Naive B cell (primary cell): ENCODE results near the gene SLC25A26. TPM values are rescaled to one million over a fixed set of nuclear protein-coding genes. Genes with fewer than 3 reads are reported as not detected.

Experiments used
- ATAC-seq, 2 donors: fragments of 150-1000 bp; cut with Tn5 transposase; 2 replicates each; pipeline ENCODE4 v1.10.0; 2021; ENCODE audit warnings: low read depth in 2 of 2, mild to moderate bottlenecking in 2 of 2, moderate library complexity in 2 of 2
- DNase-seq: peaks from one replicate; pipeline ENCODE4 v3.0.0; 2022
- H3K27ac Mint-ChIP-seq, 6 donors: one replicate each; pipeline ENCODE4 v1.8.0; 2020 to 2022; ENCODE audit warnings: mild to moderate bottlenecking in 6 of 6, mixed read lengths in 6 of 6, moderate library complexity in 5 of 6, inconsistent platforms in 2 of 6
- H3K27me3 Mint-ChIP-seq, 3 donors: one replicate each; pipeline ENCODE4 v1.8.0; 2021 to 2022; ENCODE audit warnings: mixed read lengths in 3 of 3, mild to moderate bottlenecking in 1 of 3
- H3K36me3 Mint-ChIP-seq, 2 donors: one replicate each; pipeline ENCODE4 v1.8.0; 2020 to 2022; ENCODE audit warnings: mixed read lengths in 2 of 2, inconsistent platforms in 1 of 2, mild to moderate bottlenecking in 1 of 2
- H3K4me1 Mint-ChIP-seq, 3 donors: one replicate each; pipeline ENCODE4 v1.8.0; 2020 to 2022; ENCODE audit warnings: mixed read lengths in 3 of 3, inconsistent platforms in 1 of 3, mild to moderate bottlenecking in 1 of 3, moderate library complexity in 1 of 3
- H3K4me3 Mint-ChIP-seq, 8 donors: one replicate each; pipeline ENCODE4 v1.8.0; 2020 to 2022; ENCODE audit warnings: mild to moderate bottlenecking in 8 of 8, mixed read lengths in 8 of 8, moderate library complexity in 8 of 8, inconsistent platforms in 2 of 8
- H3K9me3 Mint-ChIP-seq, 7 donors: one replicate each; pipeline ENCODE4 v1.8.0; 2020 to 2022; ENCODE audit warnings: mixed read lengths in 7 of 7, mild to moderate bottlenecking in 5 of 7, inconsistent platforms in 2 of 7, moderate library complexity in 1 of 7
- polyA plus RNA-seq, 6 donors: library from polyadenylated mRNA; unstranded; fragments of 300-500 nt; fragmentation: Illumina TruSeq; gene quantifications; one replicate each; pipeline ENCODE4 v1.2.3, GENCODE V29; 2021; ENCODE audit warnings: low read depth in 6 of 6

SLC25A26 gene
- polyA plus RNA-seq, 6 donors from 2014 or later = 25.9 to 80.1 (median 35.3) TPM

DNA sequence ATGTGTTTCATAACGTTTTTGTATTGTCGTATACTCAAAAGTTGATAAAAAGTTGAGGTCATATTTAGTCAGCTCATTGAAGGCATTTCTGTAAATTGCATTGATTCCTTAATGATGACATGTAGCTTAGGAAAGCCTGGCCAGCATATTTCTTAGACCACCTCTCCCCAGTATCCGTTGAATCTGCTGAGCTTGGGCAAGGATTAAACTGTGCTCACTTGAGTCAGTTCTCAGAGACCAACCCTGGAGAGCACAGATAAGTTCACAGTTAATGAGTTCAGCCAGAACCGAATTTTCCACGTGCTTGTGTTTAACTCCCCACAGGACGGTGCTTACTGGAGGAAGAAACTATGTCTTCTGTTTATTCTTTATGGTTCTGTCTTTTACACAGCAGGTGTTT, 132.7 kb downstream of the SLC25A26 start:
- ATAC-seq = no peak
- Mint-ChIP-seq H3K9me3 (peaks cover 0 to under 1% (median 0%) of the 10 kb centered on the region in 7 donors), H3K36me3 (peaks cover 11 to 12% of the 10 kb centered on the region in 2 donors), H3K27me3 (no peaks in the 10 kb centered on the region), H3K4me1 (no peaks in the 10 kb centered on the region), H3K27ac (no peak overlapping the region), H3K4me3 (no peak overlapping the region)
- no peak for DNase-seq

DNA sequence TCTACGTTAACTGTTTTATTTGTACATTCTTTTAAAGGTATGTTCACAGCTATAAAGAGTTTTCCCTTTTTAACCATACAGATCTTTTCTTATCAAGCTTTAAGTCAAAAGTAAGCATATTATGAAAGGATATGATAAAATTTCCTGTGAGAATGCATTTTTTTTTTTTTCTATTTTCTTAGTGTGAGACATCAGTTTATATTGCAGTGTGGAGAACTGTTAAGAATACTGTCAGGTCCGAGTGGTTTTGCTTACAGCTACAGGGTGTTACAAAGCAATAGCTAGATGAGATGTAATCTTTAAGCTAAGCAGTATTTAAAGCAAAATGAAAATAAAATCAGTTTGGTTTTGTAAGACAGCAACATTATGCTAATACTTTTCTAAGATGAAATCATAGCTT, 133.2 kb downstream of the SLC25A26 start:
- peaks cover 11 to 12% of the 10 kb centered on the region in 2 donors for H3K36me3 Mint-ChIP-seq
- no peak overlapping the region for H3K27ac Mint-ChIP-seq
- H3K4me3 Mint-ChIP-seq = no peak overlapping the region
- ATAC-seq (no peak), DNase-seq (no peak)
- peaks cover 0 to 1% (median 0%) of the 10 kb centered on the region in 7 donors for H3K9me3 Mint-ChIP-seq
- no peaks in the 10 kb centered on the region for H3K27me3 Mint-ChIP-seq
- peaks cover 0 to 1% (median 0%) of the 10 kb centered on the region in 3 donors for H3K4me1 Mint-ChIP-seq

DNA sequence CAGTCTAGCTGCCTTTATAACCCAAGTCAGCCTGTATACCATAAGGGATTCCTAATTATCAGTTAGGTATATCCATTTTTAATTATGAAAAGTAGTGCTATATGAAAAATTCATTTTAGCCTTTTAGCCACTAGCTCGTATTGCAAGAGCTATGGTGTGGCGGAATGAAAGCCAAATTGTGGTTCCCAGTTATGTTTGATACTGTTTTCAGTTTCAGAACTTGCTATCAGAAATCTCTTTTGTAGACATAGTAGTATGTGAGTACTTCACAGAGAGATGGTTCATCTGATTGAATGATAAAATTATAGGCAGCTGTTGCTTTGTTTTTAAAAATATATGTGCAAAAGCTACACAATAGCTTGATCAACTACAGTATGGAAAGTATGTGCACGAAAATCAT, 134.6 kb downstream of the SLC25A26 start:
- Mint-ChIP-seq H3K9me3 (peaks cover 0 to 1% (median 0%) of the 10 kb centered on the region in 7 donors), H3K4me1 (peaks cover 0 to 5% (median 0%) of the 10 kb centered on the region in 3 donors), H3K27me3 (no peaks in the 10 kb centered on the region), H3K27ac (no peak overlapping the region), H3K4me3 (no peak overlapping the region), H3K36me3 (peaks cover 6 to 7% of the 10 kb centered on the region in 2 donors)
- ATAC-seq (no peak), DNase-seq (no peak)

DNA sequence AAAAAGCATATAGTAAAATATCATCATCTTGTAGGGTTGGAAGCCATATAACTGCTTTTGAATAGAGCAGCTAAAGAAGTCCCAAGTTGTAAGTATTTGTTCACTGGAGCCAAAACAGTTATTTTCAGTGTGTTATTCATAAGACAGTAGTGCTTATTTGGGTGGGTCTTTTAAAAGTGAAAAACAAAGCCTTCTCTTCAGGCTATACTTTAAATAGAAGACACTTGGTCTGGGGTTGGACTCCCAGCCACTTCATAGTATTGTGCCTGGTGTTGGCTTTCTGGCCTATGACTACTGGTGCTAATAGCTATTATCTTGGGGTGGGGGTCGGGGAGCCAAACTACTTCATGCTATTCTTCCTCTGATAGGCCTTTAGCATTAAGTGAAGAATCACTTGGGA, 135.2 kb downstream of the SLC25A26 start:
- Mint-ChIP-seq H3K4me1 (peaks cover 0 to 7% (median 0%) of the 10 kb centered on the region in 3 donors), H3K27me3 (no peaks in the 10 kb centered on the region), H3K27ac (peak overlapping the region in 1 of 6 donors; percentile 12), H3K4me3 (no peak overlapping the region), H3K9me3 (peaks cover 0 to 1% (median 0%) of the 10 kb centered on the region in 7 donors), H3K36me3 (peaks cover 2 to 7% of the 10 kb centered on the region in 2 donors)
- ATAC-seq (no peak), DNase-seq (no peak)

DNA sequence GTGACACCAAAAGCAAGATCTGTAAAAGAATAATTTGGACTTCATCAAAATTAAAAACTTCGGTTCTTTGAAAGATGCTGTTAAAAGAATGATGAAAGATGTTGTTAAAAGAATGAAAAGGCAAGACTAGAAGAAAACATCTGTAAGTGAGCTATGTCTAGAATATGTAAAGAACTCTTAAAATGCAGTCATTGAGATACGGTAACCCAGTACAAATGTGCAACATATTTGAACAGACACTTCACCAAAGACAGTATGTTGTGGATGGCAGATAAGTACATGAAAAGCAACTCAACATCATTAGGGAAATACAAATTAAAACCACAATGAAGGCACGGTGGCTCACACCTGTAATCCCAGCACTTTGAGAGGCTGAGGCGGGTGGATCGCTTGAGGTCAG, 140.6 kb downstream of the SLC25A26 start:
- Mint-ChIP-seq H3K4me3 (peak overlapping the region in 1 of 8 donors; percentile 2), H3K9me3 (peaks cover 0 to 1% (median 0%) of the 10 kb centered on the region in 7 donors), H3K27ac (peak overlapping the region in 1 of 6 donors; percentile 79), H3K27me3 (no peaks in the 10 kb centered on the region), H3K4me1 (peaks cover 0 to 9% (median 6%) of the 10 kb centered on the region in 3 donors), H3K36me3 (peaks cover 10 to 13% of the 10 kb centered on the region in 2 donors)
- no peak for ATAC-seq
- no peak for DNase-seq

DNA sequence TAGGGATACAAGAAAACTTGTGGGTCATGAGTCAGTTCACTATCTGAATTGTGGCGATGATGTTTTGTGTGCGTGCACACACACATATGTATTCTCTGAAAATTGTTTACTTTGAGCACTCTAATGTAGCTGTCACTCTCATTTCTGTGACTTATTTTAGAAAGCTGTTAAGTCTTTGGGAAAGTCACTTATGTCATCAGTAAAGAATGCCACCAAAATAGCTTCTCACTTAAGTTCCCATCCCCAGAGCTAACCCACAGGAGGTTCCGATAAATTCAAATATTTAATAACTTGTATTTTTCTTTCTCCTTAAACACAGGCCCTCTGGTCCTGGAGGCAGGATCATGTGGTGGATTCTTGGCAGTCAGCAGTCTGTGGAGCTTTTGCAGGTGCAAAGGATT, 141.7 kb downstream of the SLC25A26 start:
- H3K9me3 Mint-ChIP-seq = peaks cover 0 to 1% (median 0%) of the 10 kb centered on the region in 7 donors
- peak overlapping the region in 1 of 6 donors; percentile 28 for H3K27ac Mint-ChIP-seq
- ATAC-seq = no peak
- H3K27me3 Mint-ChIP-seq = no peaks in the 10 kb centered on the region
- H3K36me3 Mint-ChIP-seq = peaks cover 10 to 13% of the 10 kb centered on the region in 2 donors
- no peak for DNase-seq
- H3K4me1 Mint-ChIP-seq = peaks cover 0 to 9% (median 6%) of the 10 kb centered on the region in 3 donors
- H3K4me3 Mint-ChIP-seq = no peak overlapping the region

DNA sequence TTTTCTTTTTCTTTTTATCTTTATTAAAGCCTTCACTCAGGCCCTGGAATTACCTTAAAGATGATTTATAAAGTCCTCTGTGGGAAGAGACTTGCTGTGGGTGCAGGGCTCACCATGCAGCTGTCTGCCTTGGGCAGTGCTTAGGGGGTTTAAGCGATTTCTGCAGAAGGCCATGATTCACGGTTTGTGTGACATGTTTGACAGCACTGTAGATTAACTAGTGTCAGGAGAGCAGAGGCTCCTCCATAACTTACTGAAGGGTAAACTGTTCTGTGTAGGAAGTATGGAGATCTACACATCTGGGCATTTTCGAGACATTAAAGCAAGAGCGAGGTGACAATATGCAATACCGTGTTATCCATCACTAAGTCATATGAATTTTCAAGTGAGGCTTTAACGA, 142.3 kb downstream of the SLC25A26 start:
- Mint-ChIP-seq H3K27ac (peak overlapping the region in 1 of 6 donors; percentile 20), H3K36me3 (peaks cover 11 to 13% of the 10 kb centered on the region in 2 donors), H3K4me3 (no peak overlapping the region), H3K27me3 (no peaks in the 10 kb centered on the region), H3K9me3 (peaks cover 0 to 1% (median 0%) of the 10 kb centered on the region in 7 donors), H3K4me1 (peaks cover 0 to 9% (median 6%) of the 10 kb centered on the region in 3 donors)
- DNase-seq = no peak
- ATAC-seq = no peak

DNA sequence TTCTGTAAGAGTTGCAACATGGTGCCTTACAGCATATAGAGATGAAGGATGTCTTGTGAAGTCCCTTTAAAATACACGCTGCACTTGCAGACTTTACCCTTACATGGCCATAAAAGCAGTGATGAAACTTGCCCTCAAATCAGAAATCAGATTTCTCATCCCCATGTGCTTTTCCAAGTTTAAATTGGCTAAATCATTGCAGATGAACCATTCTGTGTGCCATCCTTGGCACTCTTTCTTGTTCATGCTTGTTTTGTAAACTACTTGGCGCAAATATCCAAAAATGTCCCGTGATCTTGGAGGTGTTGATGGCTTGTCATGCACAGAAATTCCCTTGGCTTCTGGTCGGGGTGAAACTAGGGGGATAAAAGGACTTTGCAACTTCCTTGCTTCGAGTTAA, 144.3 kb downstream of the SLC25A26 start:
- Mint-ChIP-seq H3K4me3 (no peak overlapping the region), H3K27ac (no peak overlapping the region), H3K36me3 (peaks cover 13 to 28% of the 10 kb centered on the region in 2 donors), H3K9me3 (no peaks in the 10 kb centered on the region), H3K27me3 (no peaks in the 10 kb centered on the region), H3K4me1 (peaks cover 0 to 10% (median 6%) of the 10 kb centered on the region in 3 donors)
- no peak for ATAC-seq
- no peak for DNase-seq

DNA sequence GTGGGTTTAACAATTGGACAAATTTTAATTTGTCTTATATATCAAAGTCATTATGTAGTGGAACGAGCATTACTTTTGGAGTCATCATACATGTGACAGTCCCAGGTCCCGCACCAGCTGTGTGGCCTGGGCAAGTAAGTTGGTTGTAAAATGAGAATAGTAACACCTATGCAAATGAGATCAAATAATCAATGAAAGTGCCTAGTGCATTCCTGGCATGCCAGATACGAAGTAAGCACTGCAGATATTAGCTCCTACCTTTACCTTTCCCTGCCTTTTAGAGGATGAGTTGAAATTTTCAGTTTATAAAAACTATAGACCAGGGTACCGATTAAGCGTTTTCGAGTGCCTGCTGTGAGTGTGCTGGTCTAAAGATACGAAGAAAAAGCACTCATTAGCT, 145.9 kb downstream of the SLC25A26 start:
- no peak overlapping the region for H3K4me3 Mint-ChIP-seq
- peaks cover 5 to 34% of the 10 kb centered on the region in 2 donors for H3K36me3 Mint-ChIP-seq
- DNase-seq = no peak
- H3K4me1 Mint-ChIP-seq = peaks cover 0 to 6% (median 6%) of the 10 kb centered on the region in 3 donors
- no peaks in the 10 kb centered on the region for H3K27me3 Mint-ChIP-seq
- no peak overlapping the region for H3K27ac Mint-ChIP-seq
- H3K9me3 Mint-ChIP-seq = no peaks in the 10 kb centered on the region
- ATAC-seq = no peak

DNA sequence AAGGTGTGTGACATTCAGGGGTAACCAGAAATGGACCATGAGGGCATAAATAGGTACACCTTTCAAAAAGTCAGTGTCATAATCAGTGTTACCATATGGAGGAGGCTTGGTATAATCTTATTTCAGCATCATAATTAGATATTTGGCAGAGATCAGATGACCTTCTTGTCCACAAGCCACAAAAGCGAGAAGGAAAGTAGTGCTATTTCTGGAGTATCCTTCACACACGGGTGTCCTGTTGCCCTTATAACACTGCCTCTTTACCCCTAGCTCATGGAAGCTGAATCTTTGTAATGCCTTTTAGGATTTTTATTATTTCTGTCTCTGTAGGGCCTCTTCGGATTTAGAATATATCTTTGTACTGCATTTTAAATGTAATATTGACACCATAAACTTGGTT, 147.2 kb downstream of the SLC25A26 start:
- Mint-ChIP-seq H3K4me3 (no peak overlapping the region), H3K4me1 (peaks cover 0 to 6% (median 6%) of the 10 kb centered on the region in 3 donors), H3K9me3 (no peaks in the 10 kb centered on the region), H3K36me3 (peaks cover 8 to 34% of the 10 kb centered on the region in 2 donors), H3K27ac (no peak overlapping the region), H3K27me3 (no peaks in the 10 kb centered on the region)
- ATAC-seq (no peak), DNase-seq (no peak)

DNA sequence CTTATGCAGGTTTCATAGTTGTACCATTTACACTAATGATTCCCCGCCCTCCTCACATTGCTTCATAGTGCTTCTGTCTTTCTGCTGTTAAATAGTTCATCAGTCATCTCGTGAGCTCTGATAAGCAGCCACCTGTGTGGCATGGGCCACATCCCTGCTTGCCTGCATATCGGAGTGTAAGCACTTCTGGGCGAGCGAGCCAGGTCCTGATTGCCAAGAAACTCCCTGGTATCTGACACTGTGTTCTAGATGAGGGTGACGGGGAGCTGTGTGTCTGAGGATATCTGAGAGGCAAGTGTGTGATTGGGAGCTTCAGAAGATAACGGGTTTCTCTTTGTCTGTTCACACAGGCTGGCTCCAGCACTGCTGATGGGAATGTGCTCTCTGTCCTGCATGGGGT, 149.4 kb downstream of the SLC25A26 start:
- peaks cover 0 to 6% (median 6%) of the 10 kb centered on the region in 3 donors for H3K4me1 Mint-ChIP-seq
- peaks cover 7 to 34% of the 10 kb centered on the region in 2 donors for H3K36me3 Mint-ChIP-seq
- no peak overlapping the region for H3K27ac Mint-ChIP-seq
- DNase-seq (no peak), ATAC-seq (no peak)
- no peak overlapping the region for H3K4me3 Mint-ChIP-seq
- no peaks in the 10 kb centered on the region for H3K9me3 Mint-ChIP-seq
- no peaks in the 10 kb centered on the region for H3K27me3 Mint-ChIP-seq

DNA sequence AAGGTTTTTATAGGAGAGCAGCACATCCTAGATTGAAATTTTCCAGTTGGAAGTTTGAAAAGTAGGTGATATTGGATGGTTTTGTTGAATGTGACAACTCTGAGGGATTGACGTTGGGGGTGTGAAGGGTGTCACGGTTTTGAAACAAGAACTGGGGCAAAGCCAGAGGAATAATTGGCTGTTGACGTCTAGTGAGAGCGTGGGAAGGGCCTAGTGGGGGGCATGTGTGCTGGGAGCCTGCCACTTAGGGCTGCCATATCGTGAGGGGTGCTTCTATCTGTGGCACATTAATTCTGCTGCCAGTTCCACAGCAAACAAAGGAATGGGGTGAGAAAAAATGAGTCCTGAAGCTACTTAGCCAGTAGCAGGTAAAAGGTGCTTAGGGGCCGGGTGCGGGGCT, 150.6 kb downstream of the SLC25A26 start:
- ATAC-seq = no peak

DNA sequence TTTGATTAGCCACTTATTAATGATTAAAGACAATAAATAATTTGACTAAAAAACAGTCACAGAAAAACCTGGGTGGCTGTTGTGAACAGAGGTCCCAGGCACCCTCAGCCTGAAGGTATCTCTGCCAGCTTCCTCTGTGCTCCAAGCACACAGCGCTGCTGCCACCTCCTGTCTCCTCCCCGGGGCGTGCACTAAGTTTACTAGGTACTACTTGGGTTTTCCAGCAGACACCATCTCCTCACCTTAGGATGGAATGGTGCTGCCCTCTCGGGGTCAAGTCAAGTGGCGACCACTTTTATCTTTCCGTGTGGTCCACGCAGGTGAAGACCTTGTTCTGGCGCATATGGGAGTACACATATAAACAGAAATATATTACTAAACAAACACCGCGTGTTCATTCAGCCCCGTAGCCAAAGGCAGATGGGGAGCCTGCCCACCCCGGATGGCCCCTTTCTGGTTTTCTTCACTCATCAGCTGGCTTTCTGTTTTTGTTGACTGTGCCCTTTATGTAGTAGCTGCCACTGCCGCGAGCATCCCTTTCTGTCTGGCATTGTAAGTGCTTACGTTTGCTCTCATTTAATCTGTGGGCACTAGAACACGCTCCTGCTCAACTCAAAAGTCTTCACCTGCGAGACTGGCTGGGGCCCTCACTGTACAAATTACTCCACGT, 152.0 kb downstream of the SLC25A26 start:
- Mint-ChIP-seq H3K27me3 (no peaks in the 10 kb centered on the region), H3K36me3 (peaks cover 10 to 38% of the 10 kb centered on the region in 2 donors), H3K9me3 (no peaks in the 10 kb centered on the region), H3K27ac (peak overlapping the region in 3 of 6 donors; percentile 15 to 60 (median 26)), H3K4me3 (no peak overlapping the region), H3K4me1 (peaks cover 0 to 7% (median 0%) of the 10 kb centered on the region in 3 donors)
- ATAC-seq = no peak
- no peak for DNase-seq

More for the DNA sequence above, 150.6 kb downstream of the SLC25A26 start:
- Mint-ChIP-seq H3K36me3 (peaks cover 7 to 34% of the 10 kb centered on the region in 2 donors), H3K9me3 (no peaks in the 10 kb centered on the region), H3K4me1 (peaks cover 0 to 6% (median 0%) of the 10 kb centered on the region in 3 donors), H3K4me3 (peak overlapping the region in 1 of 8 donors; percentile 16), H3K27ac (peak overlapping the region in 1 of 6 donors; percentile 12), H3K27me3 (no peaks in the 10 kb centered on the region)
- DNase-seq = no peak

DNA sequence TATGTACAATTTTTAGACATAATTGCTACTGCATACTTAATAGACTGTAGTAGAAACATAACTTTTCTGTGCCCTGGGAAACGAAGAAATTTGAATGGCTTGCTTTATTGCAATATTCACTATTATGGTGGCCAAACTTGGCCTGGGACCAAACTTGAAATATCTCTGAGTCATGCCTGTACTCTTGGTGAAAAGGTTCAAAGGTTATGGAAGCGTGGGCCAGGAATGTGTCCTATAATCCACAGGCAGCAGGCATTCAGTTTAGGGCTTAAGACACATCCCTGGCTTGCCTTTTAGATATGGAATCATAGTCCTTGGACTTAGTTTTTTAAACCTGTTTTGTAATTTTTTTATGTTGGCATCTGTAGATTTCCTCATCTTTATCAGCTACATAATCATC, 155.8 kb downstream of the SLC25A26 start:
- H3K9me3 Mint-ChIP-seq = no peaks in the 10 kb centered on the region
- no peak overlapping the region for H3K4me3 Mint-ChIP-seq
- DNase-seq (no peak), ATAC-seq (no peak)
- peaks cover 0 to 5% (median 0%) of the 10 kb centered on the region in 3 donors for H3K4me1 Mint-ChIP-seq
- H3K27me3 Mint-ChIP-seq = no peaks in the 10 kb centered on the region
- peaks cover 27 to 38% of the 10 kb centered on the region in 2 donors for H3K36me3 Mint-ChIP-seq
- H3K27ac Mint-ChIP-seq = peak overlapping the region in 1 of 6 donors; percentile 41
